ENCODE results near the gene SIGMAR1. TPM values are rescaled to one million over a fixed set of nuclear protein-coding genes. Genes with fewer than 3 reads are reported as not detected.

SIGMAR1 gene
- total and polyA plus RNA-seq, 2 experiments from 2014 or later = 126 to 240 TPM

DNA sequence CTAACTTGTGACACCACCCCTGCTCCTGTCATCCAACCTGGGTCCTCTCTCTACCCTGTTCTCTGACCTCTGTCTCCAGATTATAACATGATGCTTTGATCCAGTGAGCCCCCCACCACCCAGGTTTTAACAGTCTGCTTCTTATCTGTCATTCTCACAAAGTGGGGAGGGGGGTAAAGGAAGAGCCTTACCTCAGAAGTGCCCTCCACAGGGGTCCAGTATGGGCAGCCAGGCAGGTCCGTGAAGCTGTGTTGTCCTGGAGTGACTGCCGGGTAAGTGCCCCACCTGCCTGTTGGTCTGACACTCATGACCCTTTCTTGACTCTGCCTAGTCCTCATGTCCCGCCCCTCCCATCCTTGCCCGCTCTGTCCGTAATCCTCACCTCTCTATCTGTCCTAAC is 17.8 kb upstream of the SIGMAR1 start:
- 62% methylated on average over 5 of the region's 5 CpGs for WGBS (ENCODE audit: low lambda C conversion rate, missing lambda C conversion rate)
- Histone ChIP-seq H3K4me2 (peak overlapping the region; percentile 87), H3K4me3 (no peak overlapping the region), H3K27me3 (no peaks in the 10 kb centered on the region), H3K27ac (peak overlapping the region; percentile 76), H3K36me3 (replicated peaks; ENCODE audit: insufficient read depth, low read depth) (no peaks in the 10 kb centered on the region), H4K20me1 (ENCODE audit: insufficient read depth, poor library complexity, severe bottlenecking) (no peaks in the 10 kb centered on the region), H3K79me2 (peaks cover 5% of the 10 kb centered on the region), H2AFZ (no peak overlapping the region), H3K9me3 (ENCODE audit: low read depth) (no peaks in the 10 kb centered on the region), H3K4me1 (ENCODE audit: insufficient read depth) (peaks cover 36% of the 10 kb centered on the region), H3K9me2 (replicated peaks; ENCODE audit: insufficient read depth) (no peaks in the 10 kb centered on the region)
- DNase-seq (ENCODE audit: low spot score) = no peak
- TF ChIP-seq, protein P1, sequence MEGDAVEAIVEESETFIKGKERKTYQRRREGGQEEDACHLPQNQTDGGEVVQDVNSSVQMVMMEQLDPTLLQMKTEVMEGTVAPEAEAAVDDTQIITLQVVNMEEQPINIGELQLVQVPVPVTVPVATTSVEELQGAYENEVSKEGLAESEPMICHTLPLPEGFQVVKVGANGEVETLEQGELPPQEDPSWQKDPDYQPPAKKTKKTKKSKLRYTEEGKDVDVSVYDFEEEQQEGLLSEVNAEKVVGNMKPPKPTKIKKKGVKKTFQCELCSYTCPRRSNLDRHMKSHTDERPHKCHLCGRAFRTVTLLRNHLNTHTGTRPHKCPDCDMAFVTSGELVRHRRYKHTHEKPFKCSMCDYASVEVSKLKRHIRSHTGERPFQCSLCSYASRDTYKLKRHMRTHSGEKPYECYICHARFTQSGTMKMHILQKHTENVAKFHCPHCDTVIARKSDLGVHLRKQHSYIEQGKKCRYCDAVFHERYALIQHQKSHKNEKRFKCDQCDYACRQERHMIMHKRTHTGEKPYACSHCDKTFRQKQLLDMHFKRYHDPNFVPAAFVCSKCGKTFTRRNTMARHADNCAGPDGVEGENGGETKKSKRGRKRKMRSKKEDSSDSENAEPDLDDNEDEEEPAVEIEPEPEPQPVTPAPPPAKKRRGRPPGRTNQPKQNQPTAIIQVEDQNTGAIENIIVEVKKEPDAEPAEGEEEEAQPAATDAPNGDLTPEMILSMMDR (IDR thresholded peaks at IDR 0.05; ENCODE audit: poor library complexity) = no peak
- TF ChIP-seq EZH2phosphoT487 (IDR thresholded peaks at IDR 0.05; ENCODE audit: low read depth, severe bottlenecking, unreplicated experiment) (no peak), EZH2 (IDR thresholded peaks at IDR 0.05; ENCODE audit: borderline replicate concordance) (no peak)

DNA sequence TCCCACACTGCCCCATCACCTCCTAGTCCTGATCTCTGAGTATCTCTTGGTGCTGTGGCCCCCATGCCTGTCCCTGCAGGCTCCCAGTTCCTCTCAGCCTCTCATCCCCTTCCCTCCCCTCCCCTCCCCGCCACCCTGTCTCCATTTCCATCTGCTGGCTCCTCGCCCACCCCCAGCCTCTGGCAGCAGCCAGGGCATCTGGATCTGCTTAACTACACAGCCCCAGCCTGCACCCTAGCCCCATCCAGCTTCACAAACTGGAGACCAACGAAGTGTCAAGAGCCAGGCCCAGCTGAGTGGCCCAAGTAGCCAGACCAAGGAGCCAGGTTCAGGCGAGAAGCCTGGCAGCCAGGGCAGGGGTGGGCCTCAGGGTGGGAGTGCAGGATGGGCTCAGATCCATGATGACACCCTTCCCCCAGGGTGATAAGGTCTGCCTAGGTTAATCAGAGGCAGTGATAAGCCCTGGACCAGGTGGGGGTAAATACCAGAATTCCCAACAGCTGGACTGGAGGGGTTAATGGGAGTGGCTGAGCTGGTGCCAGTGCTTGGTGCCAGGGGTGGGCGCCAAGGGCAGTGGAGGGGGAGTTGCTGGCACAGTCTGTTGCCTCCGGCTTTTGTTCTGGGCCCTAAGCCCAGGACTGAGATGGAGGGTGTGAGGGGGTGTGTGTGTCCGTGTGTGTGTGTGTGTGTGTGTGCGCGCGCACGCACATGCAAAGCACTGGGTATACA is 16.9 kb upstream of the SIGMAR1 start:
- peak; percentile 68 for DNase-seq (ENCODE audit: low spot score)
- Histone ChIP-seq H3K36me3 (replicated peaks; ENCODE audit: insufficient read depth, low read depth) (no peaks in the 10 kb centered on the region), H3K9me3 (ENCODE audit: low read depth) (no peaks in the 10 kb centered on the region), H3K4me2 (peak overlapping the region; percentile 87), H3K27ac (peak overlapping the region; percentile 94), H3K9me2 (replicated peaks; ENCODE audit: insufficient read depth) (no peaks in the 10 kb centered on the region), H4K20me1 (ENCODE audit: insufficient read depth, poor library complexity, severe bottlenecking) (no peaks in the 10 kb centered on the region), H3K4me3 (no peak overlapping the region), H3K4me1 (ENCODE audit: insufficient read depth) (peaks cover 36% of the 10 kb centered on the region), H3K79me2 (peaks cover 8% of the 10 kb centered on the region), H3K27me3 (no peaks in the 10 kb centered on the region), H2AFZ (no peak overlapping the region)
- 45% methylated on average over 11 of the region's 11 CpGs for WGBS (ENCODE audit: low lambda C conversion rate, missing lambda C conversion rate)
- TF ChIP-seq, protein P1 (IDR thresholded peaks at IDR 0.05; ENCODE audit: poor library complexity) = no peak
- TF ChIP-seq EZH2 (IDR thresholded peaks at IDR 0.05; ENCODE audit: borderline replicate concordance) (no peak), EZH2phosphoT487 (IDR thresholded peaks at IDR 0.05; ENCODE audit: low read depth, severe bottlenecking, unreplicated experiment) (no peak)

DNA sequence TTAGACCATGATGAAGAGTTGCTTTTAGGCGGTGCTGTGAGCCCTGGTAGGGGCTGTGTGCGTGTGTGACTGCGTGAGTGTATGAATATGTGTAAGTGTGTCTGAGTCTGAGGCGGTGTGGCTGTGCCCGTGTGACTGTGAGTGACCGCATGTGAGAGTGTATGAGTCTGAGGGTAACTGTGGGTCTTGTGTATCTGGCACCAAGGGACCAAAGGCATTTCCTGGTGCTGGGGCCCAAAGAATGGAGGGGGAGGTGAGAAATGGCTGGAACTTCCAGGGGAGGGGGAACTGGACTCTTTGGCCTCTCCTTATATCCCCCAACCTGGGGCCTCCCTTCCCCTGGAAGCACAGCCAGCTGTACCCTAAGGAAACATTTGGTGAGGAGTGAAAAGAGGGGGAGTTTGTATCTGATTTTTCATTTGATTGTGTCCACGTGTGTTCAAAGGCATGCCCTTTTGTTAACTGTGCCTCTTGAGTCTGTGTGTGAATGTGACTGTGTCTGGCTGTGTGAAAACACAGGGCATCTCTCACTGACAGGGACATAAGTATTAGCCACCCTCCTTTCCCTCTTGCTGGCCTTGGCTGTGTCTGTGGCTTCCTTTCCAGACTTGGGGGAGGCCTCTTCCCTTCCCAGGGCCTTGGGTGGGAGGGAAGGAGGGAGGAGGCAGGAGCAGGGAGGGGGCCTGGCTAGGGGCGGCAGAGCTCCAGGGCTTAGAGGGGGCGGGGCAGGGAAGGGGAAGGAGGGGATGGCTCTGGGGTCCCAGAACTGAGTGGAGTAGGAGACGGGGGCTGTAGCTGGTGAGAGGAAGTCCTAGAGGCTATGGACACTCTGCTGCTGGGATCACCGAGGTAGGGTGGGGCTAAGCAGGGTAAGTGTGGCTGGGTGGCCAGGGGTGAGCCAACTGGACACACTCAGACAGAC is 15.8 kb upstream of the SIGMAR1 start:
- no peaks in the 10 kb centered on the region for H3K27me3 ChIP-seq
- H3K4me3 ChIP-seq = no peak overlapping the region
- no peaks in the 10 kb centered on the region for H4K20me1 ChIP-seq (ENCODE audit: insufficient read depth, poor library complexity, severe bottlenecking)
- H2AFZ ChIP-seq = no peak overlapping the region
- TF ChIP-seq, protein P1 (IDR thresholded peaks at IDR 0.05; ENCODE audit: poor library complexity) = no peak
- no peak for TF ChIP-seq EZH2 (IDR thresholded peaks at IDR 0.05; ENCODE audit: borderline replicate concordance)
- no peak for TF ChIP-seq EZH2phosphoT487 (IDR thresholded peaks at IDR 0.05; ENCODE audit: low read depth, severe bottlenecking, unreplicated experiment)
- peak overlapping the region; percentile 94 for H3K27ac ChIP-seq
- 50% methylated on average over 7 of the region's 11 CpGs for WGBS (ENCODE audit: low lambda C conversion rate, missing lambda C conversion rate)
- H3K9me2 ChIP-seq (replicated peaks; ENCODE audit: insufficient read depth) = no peaks in the 10 kb centered on the region
- peaks cover 17% of the 10 kb centered on the region for H3K79me2 ChIP-seq
- peaks cover 36% of the 10 kb centered on the region for H3K4me1 ChIP-seq (ENCODE audit: insufficient read depth)
- H3K36me3 ChIP-seq (replicated peaks; ENCODE audit: insufficient read depth, low read depth) = no peaks in the 10 kb centered on the region
- peak; percentile 67 for DNase-seq (ENCODE audit: low spot score)
- H3K4me2 ChIP-seq = peak overlapping the region; percentile 87
- no peaks in the 10 kb centered on the region for H3K9me3 ChIP-seq (ENCODE audit: low read depth)
